PFSK-1 (cell line): ENCODE measurements around the gene HIVEP1.

ENCODE experiments used
- FOXP2 ChIP-seq: optimal IDR thresholded peaks from 2 replicates; pipeline ENCODE3; 2011; ENCODE audit warnings: borderline replicate concordance, control low read depth, inconsistent platforms; ENCODE audit not compliant: insufficient read depth; ENCODE audit errors: extremely low read length, extremely low read depth
- POLR2AphosphoS5 ChIP-seq: IDR thresholded peaks from 2 replicates; pipeline ENCODE4 v1.6.1; 2012; ENCODE audit warnings: low read depth, mild to moderate bottlenecking, control low read depth, low read length, moderate library complexity
- SIN3A ChIP-seq: IDR thresholded peaks from 2 replicates; pipeline ENCODE4 v1.6.1; 2012; ENCODE audit warnings: mild to moderate bottlenecking, low read length, moderate library complexity, borderline replicate concordance; ENCODE audit not compliant: insufficient read depth
- TAF1 ChIP-seq: IDR thresholded peaks from 2 replicates; pipeline ENCODE4 v1.6.1; 2012; ENCODE audit warnings: low read length, control low read depth, borderline replicate concordance; ENCODE audit not compliant: insufficient read depth
- TF ChIP-seq, protein P1 (sequence below), 2 experiments: IDR thresholded peaks; 2 replicates each; pipeline versions ENCODE4 v1.6.1 to v1.8.0; 2011 to 2012; ENCODE audit warnings: low read depth in 2 of 2, low read length in 2 of 2, control low read depth in 1 of 2, inconsistent platforms in 1 of 2, mild to moderate bottlenecking in 1 of 2, moderate library complexity in 1 of 2; ENCODE audit not compliant: insufficient read depth in 1 of 2

Gene HIVEP1

GRCh38 chr6:12037798-12038197, 25.7 kb downstream of the HIVEP1 start:
- TF ChIP-seq FOXP2 = no peak
- no peak for TF ChIP-seq TAF1
- TF ChIP-seq, protein P1, sequence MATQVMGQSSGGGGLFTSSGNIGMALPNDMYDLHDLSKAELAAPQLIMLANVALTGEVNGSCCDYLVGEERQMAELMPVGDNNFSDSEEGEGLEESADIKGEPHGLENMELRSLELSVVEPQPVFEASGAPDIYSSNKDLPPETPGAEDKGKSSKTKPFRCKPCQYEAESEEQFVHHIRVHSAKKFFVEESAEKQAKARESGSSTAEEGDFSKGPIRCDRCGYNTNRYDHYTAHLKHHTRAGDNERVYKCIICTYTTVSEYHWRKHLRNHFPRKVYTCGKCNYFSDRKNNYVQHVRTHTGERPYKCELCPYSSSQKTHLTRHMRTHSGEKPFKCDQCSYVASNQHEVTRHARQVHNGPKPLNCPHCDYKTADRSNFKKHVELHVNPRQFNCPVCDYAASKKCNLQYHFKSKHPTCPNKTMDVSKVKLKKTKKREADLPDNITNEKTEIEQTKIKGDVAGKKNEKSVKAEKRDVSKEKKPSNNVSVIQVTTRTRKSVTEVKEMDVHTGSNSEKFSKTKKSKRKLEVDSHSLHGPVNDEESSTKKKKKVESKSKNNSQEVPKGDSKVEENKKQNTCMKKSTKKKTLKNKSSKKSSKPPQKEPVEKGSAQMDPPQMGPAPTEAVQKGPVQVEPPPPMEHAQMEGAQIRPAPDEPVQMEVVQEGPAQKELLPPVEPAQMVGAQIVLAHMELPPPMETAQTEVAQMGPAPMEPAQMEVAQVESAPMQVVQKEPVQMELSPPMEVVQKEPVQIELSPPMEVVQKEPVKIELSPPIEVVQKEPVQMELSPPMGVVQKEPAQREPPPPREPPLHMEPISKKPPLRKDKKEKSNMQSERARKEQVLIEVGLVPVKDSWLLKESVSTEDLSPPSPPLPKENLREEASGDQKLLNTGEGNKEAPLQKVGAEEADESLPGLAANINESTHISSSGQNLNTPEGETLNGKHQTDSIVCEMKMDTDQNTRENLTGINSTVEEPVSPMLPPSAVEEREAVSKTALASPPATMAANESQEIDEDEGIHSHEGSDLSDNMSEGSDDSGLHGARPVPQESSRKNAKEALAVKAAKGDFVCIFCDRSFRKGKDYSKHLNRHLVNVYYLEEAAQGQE (IDR thresholded peaks at IDR 0.05; ENCODE audit: insufficient read depth in 1 of 2, low read depth in 2 of 2, low read length in 2 of 2) = no peak
- no peak for TF ChIP-seq POLR2AphosphoS5
- no peak for TF ChIP-seq SIN3A

DNA sequence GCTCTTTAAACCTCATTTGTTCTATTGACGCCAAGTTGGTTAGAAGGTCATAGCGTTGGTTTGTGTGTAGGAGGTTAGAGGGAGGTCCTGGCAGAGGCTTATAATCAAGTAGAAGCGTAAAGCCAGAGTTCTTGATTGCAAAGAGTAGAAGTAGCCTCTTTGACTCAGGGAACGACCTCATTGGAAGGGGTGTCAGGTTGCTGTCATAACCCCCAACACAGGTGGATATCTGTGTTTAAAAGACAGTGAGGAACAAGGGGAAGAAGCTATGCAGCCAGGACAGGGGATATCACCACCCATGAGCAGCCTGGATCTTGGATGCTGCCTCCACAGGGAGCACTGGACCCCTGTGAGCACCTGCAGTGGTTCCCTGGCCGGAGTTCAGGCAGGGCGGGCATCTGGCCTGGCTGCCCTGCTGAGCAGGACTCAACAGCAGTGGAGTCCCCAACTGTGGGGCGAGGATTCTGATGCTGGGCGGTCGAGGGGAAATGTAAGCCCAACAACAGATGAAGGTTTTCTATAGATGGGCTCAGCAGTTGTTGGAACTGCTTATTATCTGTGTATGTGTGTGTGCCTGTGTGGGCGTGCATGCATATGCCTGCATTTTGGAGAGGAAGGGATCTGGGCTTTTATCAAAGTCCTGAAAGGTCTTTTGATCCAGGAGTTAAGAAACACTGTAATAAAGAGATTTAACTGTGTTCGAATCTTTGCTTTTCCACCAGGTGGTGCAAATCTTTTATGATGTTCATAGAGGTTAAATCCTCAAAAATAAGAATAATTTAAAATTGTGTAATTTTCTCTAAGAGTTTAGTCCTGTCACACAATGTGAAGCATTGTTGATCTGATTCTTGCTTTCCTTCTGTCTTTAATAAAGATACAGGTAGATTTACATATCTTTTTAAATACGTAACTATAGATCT, 27.7 kb downstream of the HIVEP1 start:
- TF ChIP-seq FOXP2 = no peak

DNA sequence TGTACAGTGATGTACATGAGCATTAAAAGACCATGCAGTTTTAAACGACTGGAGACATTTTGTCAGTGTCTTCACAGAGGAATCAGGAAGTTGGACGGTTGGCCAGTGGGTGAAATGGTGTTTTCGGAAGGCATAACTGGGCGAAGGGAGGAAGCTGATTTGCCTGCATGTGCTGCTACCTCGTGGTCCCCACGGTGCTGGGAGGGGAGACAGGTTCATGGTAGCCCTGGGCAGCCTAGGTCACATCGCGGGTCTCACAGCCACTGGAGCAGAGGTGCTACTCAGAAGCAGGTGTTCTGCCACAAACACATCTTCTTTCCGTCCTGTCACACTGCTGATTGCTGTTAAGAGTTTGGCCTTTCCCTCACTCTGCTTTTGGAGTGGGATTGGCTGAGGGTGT, 35.2 kb downstream of the HIVEP1 start:
- TF ChIP-seq POLR2AphosphoS5 (no peak), TAF1 (no peak), SIN3A (no peak), FOXP2 (no peak)
- TF ChIP-seq, protein P1 (IDR thresholded peaks at IDR 0.05; ENCODE audit: insufficient read depth in 1 of 2, low read depth in 2 of 2, low read length in 2 of 2) = no peak

- TF ChIP-seq, protein P1 (IDR thresholded peaks at IDR 0.05; ENCODE audit: insufficient read depth in 1 of 2, low read depth in 2 of 2, low read length in 2 of 2) = no peak
- no peak for TF ChIP-seq POLR2AphosphoS5
- TF ChIP-seq FOXP2 = no peak
- TF ChIP-seq SIN3A = no peak
- TF ChIP-seq TAF1 = no peak
Observed at GRCh38 chr6:12047792-12048432, 35.8 kb downstream of the HIVEP1 start.

- TF ChIP-seq, protein P1 (IDR thresholded peaks at IDR 0.05; ENCODE audit: insufficient read depth in 1 of 2, low read depth in 2 of 2, low read length in 2 of 2) = no peak
- TF ChIP-seq FOXP2 (no peak), SIN3A (no peak), POLR2AphosphoS5 (no peak), TAF1 (no peak)
Observed at GRCh38 chr6:12048609-12049008, 36.5 kb downstream of the HIVEP1 start.
